UCSD-AML1 (cell line): ENCODE measurements around the gene CDHR1.

Experiments
- DNase-seq: peaks from one replicate; lab custom pipeline; 2025; ENCODE audit not compliant: unreplicated experiment; lab: John Stamatoyannopoulos, UW

CDHR1 gene

DNA sequence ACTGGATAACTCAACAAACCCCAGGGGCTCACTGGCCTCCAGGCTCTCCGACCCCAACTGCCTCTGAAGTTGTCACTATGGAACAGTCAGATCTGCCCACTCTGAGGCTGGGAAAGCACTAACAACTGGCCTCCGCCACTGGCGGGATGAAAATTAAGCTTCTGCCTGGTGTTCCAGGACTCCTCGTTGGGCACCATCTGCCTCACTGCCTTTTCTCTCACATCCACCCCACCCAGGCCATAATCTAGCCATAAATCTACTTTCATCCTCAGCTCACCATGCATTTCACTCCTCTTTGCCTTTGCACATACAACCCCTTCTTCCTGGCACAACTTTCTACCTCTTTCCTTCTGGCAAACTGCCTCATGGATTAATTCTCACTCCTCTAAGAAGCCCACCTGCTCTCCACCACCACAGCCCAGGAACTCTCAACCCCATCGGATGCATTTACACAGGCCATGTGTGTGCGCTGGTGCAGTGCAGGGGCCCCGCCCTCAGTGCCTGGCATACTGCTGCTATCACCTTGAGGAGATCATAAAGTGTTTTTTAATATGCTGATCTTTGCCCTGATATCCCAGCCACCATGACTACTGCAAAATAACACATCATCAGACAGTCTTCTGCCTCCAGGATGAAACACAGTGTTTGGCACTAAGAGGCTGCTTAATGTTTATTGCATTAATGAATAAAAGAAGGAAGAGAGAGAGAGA, 4.0 kb downstream of the CDHR1 start:
- no peak for DNase-seq

- no peak for DNase-seq
Observed at GRCh38 chr10:84200537-84201243, 6.4 kb downstream of the CDHR1 start.

DNA sequence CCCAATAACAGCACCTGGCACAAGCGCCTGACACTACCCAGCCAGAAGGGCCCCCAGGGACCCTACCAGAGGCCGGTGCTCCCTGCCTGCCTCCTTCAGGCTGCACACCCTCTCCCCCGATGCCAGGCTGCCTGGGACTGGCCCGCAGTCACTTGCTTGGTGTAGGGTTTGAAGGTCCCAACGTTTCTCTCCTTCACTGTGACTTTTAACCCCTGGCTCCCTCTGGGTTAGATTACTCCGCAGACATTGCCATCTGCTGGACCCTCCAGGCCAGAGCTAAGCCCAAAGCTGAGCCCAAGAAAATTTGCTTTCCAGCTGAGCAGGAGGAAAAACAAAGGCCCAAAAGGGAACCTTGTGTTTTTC, 6.9 kb downstream of the CDHR1 start:
- DNase-seq: no peak

DNA sequence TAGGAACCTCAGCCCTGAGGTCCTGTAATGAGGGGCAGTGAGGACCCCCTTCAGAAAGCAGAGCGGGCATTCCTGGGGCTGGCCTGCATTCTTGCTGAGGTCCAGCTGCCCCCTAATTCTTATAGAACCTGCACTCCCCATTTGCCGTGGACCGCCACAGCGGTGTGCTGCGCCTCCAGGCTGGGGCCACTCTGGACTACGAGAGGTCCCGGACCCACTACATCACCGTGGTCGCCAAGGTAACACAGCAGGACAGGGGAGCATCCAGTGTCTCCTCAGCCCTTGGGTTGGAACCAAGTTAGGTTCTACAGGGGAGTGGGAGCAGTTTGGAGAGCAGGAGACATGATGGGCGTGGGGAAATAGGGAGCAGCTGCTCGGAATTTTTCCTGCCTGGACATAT, 7.3 kb downstream of the CDHR1 start:
- DNase-seq: no peak

- DNase-seq: no peak
Observed at GRCh38 chr10:84202349-84202748, 8.0 kb downstream of the CDHR1 start.

GRCh38 chr10:84204122-84204521, 9.8 kb downstream of the CDHR1 start:
- DNase-seq: no peak

DNA sequence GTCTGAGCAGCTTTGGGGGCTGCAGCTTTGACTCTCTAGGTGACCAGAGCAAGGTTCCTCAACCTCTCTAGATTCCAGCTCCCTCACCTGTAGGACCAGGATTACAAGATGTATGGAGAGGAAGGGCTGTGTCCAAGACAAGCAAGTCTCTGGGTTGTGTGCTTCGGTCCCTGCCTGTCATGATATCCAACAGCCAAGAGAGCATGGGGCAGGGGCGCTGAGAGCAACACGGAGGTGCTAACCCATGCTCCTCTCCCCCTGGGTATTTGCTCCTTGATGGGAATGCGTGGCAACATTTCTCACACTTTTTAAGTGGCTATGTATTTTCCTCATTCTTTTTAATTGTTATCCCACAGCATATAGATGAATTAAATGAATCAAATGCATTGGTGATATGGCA, 10.3 kb downstream of the CDHR1 start:
- no peak for DNase-seq

DNA sequence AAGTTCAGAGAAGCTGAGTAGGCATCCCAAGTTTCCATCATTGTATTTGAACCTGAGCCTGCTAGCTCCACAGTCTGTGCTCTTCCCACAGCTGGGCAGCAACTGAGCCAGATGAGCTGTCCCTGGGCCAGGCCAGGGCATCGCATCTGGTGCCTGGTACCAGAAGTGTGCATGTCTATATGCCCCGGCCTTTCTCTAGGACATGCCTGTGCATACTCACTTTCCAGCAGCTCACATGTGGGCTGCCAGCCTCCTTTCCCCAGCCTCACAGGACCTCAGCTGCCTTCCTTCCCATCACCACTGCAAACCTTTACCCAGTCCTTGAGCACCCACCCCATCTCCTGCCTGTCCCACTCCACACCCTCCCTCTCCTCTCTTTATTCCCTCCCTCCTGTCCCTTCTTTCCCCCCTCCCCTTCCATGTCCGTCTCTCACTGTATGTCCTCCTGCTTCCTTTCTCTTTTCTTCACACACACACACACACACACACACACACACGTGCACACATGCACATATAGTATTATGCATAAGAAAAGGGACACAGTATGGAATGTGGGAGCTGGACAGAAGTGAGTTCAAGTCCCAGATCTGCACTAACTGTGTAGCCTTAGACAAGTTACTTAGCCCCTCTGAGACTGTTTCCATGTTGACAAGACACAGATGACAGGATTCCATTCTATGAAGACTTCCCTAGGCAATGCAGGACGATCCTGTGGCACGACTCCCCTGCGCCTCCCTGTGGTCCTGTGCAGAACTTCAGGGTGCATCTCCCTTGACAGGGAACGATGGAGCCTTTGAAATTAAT, 10.9 kb downstream of the CDHR1 start:
- DNase-seq: peak; percentile 64

- DNase-seq: no peak
Observed at GRCh38 chr10:84205853-84206525, 11.7 kb downstream of the CDHR1 start.

DNA sequence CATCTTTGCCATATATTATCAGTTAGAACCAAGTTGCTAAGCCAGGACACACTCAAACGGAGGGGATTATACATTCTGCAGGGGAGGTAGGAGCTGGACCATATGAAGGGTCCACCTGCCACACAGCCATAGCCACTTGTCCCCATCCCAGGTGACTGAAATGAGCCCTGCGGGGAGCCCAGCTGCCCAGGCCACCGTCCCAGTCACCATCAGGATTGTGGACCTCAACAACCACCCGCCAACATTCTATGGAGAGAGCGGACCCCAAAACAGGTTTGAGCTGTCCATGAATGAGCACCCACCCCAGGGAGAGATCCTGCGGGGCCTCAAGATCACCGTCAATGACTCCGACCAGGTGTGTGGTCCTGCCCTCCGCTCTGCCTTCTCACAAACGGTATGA, 13.7 kb downstream of the CDHR1 start:
- DNase-seq: no peak

DNA sequence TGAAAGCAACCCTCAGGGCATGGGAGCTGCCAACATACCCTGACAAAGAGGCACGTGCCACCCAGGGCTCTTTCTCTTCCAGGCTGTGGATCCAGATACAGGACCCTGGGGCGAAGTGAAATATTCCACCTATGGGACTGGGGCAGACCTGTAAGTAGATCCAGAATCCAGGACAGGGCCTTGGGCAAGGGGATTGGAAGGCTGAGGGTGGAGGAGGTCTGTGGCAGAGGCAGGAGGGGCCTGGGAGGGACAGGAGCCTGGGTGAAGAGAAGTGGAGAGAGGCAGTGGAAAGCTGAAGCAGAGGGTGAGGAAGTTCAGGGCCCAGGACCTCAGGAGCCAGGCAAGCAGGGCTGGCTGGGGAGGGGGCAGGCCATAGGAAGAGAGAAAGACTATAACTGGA, 17.2 kb downstream of the CDHR1 start:
- DNase-seq: no peak

- DNase-seq: no peak
Observed at GRCh38 chr10:84212014-84212413, 17.7 kb downstream of the CDHR1 start.

GRCh38 chr10:84213076-84213475, 18.7 kb downstream of the CDHR1 start:
- no peak for DNase-seq

GRCh38 chr10:84214046-84214572, 19.8 kb downstream of the CDHR1 start:
- DNase-seq: no peak

DNA sequence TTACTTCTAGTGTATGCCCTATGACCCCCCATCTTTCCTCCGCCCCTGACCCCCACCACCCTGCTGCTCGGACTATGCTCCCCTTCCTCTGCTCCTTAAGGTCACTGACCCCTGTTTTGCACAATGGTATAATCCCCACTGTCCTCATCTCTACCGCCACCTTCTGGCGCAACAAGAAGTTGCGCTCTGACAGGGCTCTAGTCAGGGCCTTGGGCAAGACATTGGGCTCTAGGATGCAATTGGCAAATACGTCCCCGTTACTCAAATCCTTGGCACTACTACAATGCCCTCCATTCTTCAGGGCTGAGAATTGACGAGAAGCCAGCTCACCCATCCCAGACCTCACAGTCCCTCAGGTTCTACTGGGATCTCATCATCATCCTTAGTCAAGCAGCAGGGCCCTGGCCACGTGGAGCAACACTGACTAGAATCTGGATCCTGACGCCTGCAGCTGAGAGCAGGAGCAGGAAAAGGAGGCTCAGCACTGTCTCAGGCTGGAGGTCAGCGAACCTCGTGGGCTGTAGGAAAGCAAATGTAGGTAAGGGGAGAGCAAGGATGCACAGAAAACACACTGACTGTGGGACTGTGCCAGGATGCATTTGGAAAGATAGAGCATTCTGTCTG, 20.4 kb downstream of the CDHR1 start:
- peak; percentile 19 for DNase-seq

DNA sequence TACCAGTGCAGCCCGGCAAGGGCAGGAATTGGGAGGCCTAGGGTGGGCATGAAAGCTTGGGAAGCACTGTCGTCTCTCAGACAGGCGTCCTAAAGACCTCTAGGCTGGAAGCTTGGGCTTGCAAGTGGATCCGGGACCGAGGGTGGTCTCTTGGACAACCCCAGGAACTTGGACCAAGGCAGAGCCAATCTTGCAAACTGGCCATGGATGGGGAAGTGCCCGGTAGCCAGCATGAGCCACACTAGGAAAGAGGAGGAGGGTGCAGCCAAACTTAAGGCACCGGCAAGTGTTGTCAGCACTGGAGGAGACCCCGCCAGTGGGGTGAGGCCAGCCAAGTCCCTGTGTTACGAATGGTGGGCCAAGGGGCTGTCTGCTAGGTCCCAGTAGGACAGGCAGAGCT, 22.5 kb downstream of the CDHR1 start:
- DNase-seq: no peak

DNA sequence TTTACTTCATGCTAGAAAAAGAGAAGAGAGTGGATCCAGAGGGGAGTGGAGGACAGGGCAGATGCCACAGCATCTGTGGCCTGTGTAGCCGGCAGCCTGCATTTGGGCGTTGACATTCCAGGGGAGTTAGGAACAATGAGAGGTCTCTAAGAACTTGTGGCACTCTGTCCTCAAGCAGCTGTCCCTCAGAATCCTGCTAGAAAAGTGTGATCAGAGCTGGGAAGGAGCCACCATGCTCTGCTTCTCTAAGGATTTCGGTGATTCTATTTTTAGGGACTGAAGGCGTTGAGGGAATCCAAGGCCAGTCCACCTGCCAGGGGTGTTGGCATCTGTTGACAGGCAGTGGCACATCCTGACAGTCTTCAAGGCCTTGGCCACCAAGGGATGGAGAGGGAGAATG, 23.4 kb downstream of the CDHR1 start:
- no peak for DNase-seq

DNA sequence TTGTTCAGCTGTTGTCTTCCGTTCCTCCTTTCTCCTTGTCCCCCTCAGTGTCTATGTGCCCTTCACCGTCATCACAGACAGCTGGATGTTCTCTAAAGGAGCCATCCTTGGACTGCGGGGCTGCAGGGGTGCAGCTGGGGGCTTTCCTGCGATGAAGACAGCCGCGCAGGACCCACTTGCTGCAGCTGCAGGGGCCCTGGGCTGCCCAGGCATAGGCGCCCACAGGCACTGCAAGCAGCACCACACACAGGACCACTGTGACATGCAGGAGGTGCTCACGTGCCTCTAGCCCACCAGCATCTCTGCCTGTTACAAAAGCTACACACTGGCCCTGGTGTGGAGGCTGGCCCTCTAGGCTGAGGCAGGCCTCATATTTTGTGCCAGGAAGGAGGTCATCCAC, 27.6 kb downstream of the CDHR1 start:
- no peak for DNase-seq

- DNase-seq: no peak
Observed at GRCh38 chr10:84224411-84225028, 30.2 kb downstream of the CDHR1 start.

GRCh38 chr10:84225427-84226173, 31.3 kb downstream of the CDHR1 start, which contains the start of gene LRIT2:
TSS of gene LRIT2 (minus strand) at chr10:84225544. CDS start at chr10:84225520, 24 bp downstream.
- DNase-seq: no peak
